Muscle of back (tissue), 13 donors: Measurements from ENCODE around the gene MCM10. TPM values are rescaled to one million over a fixed set of nuclear protein-coding genes. Genes with fewer than 3 reads are reported as not detected.
"Not testable (repeated sequence)": the region's sequence is repeated elsewhere in the genome, so short reads cannot be mapped to it uniquely, and the experiment has no call there.

Source experiments
- DNase-seq, 3 donors: peaks; one replicate each; pipeline versions ENCODE4 v3.0.0 to v3.0.0-alpha.2; 2013
- long read RNA-seq, 9 donors: transcript quantifications; one replicate each; lab custom pipeline, GENCODE V29; 2026
- polyA plus RNA-seq, 10 donors: library from polyadenylated mRNA; unstranded; fragments of 120-200 nt; gene quantifications; one replicate each; pipeline ENCODE4 v1.2.1, GENCODE V29; 2013; ENCODE audit not compliant: insufficient read length in 10 of 10

The MCM10 gene
- polyA plus RNA-seq, result 1 to 10 TPM; 3.0 to 8.1 (median 5.4) TPM
- long read RNA-seq, donor 1, result 0 reads
- long read RNA-seq, donor 2, full-length matches to known transcripts, result 2 of 2 reads
- long read RNA-seq, donor 2, partial matches to known transcripts, result 0 of 2 reads
- long read RNA-seq, donor 2, other reads (novel, unspliced or antisense), result 0 of 2 reads
- long read RNA-seq, donor 3, result 0 reads
- long read RNA-seq, donor 4, partial matches to known transcripts, result 0 of 1 reads
- long read RNA-seq, donor 4, other reads (novel, unspliced or antisense), result 0 of 1 reads
- long read RNA-seq, donor 5, result 0 reads
- long read RNA-seq, donor 6, result 0 reads
- long read RNA-seq, donor 7, result 0 reads
- long read RNA-seq, donor 8, full-length matches to known transcripts, result 1 of 1 reads
- long read RNA-seq, donor 8, partial matches to known transcripts, result 0 of 1 reads
- long read RNA-seq, donor 8, other reads (novel, unspliced or antisense), result 0 of 1 reads
- long read RNA-seq, donor 9, result 0 reads

DNA sequence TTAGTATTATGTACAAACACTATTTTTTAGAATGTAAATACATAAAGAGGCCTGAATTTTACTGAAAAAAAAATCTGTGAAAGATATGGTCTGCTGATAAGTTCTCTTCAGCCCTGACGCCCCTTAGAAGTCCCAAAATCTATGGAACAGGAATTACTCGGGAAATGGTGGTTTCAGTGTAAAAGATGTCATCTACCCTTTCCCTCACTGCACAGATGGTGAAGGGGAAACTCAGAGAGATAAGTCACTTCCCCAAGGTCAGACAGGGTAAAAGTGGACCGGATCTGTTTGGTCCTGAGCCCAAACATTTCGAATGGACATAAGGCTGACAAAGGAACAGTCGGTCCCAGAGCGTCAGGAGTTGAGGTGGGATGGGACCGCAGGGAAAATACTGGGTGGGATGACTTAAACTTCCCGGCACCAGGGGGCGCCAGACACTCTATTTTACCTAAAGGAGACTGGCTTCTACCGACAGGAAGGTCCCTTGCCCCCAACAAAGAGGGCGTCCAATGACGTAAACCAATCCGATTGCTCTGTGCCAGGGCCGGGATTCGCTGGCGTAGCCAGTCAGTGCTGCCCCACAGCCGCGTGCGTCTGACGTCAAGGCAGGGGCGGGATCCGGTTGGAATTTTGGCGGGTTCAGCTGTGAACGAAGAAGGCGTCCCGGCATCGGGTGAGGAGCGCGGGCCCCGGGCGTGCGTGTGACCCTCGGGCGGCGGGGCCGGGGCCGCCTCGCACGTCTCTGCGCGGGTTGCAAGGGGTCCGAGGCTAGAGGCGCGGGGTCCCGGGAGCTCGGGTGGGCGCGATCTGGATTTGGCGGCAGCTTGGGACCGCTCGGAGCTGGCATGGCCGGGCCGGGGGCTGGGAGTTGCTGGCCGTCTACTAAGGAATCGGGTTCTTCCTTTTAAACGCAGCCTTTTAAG, at the start of gene MCM10:
TSS of gene MCM10 (plus strand) at position 625 of the 923 bp plus-strand sequence. CDS start 2,645 bp downstream, outside the sequence.
- DNase-seq, result peak; percentile 99

DNA sequence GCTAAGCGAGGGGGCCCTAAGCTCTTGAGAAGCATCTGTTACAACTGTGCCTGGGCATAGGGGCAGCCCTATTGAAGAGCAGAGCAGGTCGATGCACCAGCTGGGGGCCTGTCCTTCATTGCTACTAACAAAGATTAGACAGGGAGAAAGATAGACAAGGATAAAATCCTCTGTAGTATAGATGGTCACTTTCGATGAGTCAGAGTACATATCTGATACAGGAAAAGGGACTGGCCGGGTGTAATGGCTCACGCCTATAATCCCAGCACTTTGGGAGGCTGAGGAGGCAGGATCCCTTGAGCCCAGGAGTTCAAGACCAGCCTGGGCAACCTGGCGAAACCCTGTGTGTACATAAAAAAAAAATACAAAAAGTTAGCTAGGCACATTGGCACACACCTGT, 47.8 kb upstream of the MCM10 start:
- DNase-seq, result no peak

DNA sequence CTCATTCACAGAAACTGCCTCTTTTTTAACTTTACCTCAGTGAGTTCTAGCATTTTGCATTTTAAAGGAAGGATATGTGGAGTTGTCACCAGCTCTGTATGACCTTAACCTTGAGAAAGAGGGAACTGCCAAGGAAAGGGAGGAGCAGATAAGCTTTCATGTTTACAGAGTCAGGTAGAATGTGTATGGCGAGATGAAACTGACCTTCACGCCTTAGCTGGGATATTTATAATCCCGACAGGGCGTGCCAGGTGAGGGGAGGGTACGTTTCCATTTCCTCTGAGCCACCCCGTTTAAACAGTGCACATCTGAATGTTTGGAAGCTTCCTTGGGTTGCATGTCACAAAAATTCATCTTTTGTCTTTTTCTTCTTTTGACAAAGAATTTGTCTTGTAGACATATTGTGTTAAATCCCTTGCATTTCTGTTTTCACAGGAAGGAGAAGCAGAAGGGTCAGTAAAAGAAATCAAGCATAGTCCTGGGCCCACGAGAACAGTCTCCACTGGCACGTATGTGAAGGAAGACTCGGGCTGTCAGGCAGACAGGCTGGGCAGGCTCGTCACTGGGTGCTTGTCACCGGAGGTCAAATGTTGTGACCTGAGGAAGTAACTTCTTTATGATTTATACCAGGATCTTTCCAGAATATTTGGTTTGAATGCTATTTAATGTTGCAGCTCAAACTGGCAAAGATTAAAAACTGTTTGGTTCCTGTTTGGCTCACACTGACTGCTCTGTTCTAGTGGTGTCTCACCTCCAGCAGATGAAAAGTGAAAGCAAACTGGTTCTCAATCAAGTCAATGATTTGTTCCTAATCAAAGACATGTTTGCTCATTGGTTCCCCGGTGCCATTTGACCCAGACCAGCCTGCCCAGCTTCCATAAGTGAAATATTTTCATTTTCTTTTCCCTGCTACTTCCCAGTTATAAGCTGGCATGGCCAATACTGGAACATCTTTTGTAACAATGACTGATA, 45.2 kb upstream of the MCM10 start:
- no peak for DNase-seq

DNA sequence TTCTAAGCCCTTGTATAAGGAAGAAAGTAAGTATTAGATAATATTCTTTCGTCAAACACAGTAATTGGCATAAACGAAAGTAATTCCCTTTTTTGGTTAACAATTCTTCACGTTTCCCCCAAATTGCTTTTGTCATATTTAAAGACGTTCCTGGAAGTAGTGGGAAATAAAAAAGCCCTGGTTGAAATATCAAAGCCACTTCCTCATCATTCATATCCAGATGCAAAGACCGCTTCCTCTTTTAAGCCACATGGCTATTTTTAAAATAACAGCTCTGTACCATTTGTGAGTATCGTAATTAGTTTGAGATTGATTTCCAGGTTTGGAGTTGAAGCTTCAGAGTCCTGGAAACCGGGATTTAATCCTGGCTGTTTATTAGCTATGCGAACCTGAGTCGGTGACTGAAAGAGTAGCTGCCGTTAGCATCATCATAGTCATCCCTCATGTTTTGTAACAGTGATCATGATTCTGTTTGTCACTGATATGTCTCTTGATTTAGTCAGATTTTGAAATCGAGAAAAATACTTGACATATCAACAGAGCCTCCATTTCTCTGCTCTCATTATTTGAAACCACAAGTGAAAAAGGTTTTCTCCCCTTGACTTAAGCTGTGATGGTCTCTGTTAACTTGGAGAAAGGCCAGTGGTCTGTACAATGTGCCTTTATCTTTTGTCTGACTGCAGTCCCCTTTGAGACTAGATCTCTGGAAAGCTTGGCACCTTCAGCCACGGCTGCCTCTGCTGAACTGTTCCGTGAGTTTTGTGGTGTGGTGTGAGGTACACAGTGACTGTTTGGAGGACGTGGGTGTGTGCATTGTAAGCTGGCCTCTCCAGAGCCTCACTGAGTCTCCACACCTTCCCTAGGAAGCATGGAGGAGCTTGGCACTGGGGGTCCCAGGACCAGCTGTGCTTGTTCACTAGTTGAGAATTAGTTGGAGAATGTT, 43.2 kb upstream of the MCM10 start:
- DNase-seq, result no peak

DNA sequence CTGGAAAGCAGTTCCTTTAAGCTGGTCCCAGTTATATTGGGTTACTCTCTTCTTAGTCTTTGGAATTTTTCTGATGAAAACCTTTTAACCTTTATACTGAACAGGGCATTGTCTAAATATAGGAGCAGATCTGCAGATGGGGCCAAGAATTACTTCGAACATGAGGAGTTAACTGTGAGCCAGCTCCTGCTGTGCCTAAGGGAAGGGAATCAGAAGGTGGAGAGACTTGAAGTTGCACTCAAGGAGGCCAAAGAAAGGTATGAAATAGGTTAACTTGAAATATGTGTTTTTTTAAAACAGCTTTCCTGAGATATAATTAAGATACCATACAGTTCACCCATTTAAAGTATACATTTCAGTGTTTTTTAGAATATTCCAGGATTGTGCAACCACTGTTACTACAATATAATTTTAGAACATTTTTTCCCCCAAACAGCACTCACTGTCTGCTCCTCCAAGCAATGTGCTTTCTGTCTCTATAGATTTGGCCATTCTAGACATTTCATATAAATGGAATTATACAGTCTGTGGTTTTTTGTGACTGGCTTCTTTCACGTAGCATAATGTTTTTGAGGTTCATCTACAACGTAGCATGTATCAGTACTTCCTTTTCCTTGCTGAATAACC, 42.5 kb upstream of the MCM10 start:
- no peak for DNase-seq

DNA sequence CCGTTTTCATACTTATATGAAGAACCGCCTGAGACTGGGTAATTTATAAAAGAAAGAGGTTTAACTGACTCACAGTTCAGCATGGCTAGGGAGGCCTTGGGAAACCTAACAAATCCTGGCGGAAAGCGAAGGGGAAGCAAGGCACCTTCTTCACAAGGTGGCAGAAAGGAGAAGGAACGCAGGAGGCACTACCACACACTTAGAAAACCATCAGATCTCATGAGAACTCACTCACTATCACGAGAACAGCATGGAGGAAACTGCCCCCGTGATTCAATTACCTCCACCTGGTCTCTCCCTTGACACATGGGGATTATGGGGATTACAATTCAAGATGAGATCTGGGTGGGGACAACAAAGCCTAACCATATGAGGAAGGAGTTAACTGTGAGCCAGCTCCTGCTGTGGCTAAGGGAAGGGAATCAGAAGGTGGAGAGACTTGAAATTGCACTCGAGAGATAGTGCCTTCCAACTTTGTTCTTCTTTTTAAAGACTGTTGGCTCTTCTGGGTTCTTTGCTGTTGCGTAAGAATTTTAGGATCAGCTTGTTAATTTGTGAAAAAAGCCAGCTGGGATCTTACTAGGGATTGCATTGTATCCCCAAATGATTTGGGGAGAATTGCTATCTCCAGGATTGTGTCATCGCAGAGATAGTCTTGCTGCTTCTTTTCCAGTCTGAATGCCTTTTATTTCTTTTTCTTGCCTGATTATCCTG, 40.4 kb upstream of the MCM10 start:
- DNase-seq, result no peak

DNA sequence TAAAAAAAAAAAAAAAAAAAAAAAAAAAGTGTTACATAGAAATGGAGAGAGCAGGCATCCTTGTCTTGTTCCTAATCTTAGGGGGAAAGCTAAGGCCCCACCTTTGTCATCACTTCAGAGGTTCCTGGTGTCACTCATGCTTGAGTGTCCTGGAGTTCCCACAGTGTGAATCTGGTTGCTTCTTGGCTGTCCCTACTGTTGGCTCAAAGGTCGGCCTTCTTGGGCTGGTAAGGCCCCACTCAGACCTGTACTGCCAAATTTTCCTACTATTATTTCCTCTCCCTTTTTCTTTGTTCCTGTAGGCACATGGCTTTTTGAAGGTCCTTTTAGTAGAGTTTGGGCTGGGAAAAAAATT, 39.9 kb upstream of the MCM10 start:
- no peak for DNase-seq

DNA sequence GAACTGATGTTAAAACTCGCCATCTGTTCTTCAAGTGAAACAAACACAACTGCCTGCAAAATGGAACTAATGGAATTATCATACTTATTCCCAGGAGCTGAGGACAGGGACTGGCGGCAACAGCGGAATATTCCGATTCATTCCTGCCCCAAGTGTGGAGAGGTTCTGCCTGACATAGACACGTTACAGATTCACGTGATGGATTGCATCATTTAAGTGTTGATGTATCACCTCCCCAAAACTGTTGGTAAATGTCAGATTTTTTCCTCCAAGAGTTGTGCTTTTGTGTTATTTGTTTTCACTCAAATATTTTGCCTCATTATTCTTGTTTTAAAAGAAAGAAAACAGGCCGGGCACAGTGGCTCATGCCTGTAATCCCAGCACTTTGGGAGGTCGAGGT, 24.7 kb upstream of the MCM10 start:
- DNase-seq, result no peak

DNA sequence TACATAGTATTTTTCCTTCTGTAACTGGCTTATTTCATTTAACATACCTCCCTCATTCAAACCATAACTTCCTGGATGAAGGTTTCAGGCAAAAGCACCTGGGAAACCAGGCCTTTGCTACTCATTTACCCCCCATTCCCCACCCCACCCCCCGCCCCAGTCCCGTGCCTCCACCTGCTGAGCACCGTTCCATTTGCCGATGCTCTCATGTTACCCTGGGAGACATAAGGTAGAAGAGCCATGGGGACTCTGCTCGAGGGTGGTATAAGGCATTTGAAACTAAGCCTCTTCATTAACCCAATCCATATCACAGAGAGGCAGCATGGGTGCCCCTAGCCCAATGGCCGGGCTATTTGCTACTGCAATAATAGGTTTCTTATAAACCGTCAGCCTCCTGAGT, 22.2 kb upstream of the MCM10 start:
- DNase-seq, result no peak

DNA sequence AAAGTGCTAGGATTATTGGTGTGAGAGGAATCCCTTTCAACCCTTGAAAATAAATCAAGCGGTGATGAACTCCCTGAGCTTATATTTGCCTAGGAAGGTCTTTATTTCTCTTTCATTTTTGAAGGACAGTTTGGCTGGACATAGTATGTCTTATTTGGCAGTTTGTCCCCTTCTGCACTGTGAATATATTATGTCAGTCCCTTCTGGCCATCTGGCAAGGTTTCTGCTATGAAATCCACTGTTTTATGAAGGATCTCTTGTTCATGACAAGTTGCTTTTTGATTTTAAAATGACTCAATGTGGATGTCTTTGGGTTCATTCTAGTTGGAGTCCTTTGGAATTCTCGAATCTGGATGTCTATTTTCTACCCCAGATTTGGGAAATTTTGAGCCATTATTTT, 21.7 kb upstream of the MCM10 start:
- no peak for DNase-seq

DNA sequence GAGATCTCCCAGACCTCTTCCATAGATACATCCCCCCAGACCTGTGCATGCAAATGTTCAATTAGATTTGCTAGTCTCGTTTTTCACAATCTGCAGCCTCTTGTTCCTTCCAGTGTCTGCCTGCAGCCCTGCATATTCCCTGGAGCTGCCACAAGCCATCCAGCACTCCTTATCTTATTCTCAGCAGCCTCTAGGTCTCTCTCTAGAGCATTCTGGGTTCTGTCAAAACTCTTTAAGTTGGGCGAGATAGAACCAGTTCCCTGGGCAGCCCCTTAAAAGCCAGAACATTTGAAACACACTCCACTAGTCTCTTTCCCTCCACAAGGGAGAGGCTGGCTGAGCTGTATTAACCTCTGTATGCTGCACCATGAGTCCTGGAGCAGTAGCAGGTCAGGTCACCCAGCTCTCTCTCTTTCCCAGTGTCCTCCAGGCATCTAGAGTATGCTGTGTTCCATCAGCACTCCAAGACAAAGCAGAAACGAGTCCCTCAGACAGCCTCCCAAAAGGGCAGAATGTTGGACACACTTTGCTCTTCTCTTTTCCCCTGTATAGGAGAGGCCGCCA, 20.6 kb upstream of the MCM10 start:
- DNase-seq, result no peak

DNA sequence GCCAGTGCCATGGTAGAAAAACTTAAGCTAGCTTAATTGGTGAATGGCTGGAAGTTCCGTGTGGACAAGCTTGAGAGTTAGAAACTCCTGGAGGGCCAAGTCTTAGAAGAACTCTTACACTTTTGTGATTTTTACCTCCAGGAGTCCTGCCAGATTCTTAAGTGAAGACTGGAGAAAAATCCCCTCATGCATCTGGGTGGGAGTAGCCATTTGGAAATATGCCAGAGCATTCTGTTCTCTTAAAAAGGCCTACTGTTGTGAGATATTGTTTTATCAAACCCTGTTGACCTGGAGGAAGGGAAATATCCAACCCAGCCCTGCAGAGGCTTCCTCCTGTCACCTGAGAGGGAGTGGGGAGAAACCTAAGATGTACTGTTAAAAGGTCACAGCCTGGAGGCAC, 17.6 kb upstream of the MCM10 start:
- DNase-seq, result no peak

DNA sequence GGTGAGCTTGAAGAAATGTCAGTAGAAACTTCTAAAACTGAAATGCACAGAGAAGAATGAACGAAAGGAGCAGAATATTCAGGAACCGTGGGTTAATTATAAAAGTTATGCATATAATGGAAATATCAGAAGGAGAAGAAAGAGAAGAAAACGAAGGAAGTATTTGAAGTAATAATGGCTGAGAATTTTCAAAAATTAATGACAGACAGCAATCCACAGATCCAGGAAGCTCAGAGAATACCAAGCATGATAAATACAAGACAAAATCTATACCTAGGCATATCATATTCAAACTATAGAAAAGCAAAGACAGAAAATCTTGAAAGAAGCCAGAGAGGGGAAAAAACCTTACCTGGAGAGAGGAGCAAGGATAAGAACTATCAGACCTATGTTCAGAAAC, 16.5 kb upstream of the MCM10 start:
- no peak for DNase-seq

DNA sequence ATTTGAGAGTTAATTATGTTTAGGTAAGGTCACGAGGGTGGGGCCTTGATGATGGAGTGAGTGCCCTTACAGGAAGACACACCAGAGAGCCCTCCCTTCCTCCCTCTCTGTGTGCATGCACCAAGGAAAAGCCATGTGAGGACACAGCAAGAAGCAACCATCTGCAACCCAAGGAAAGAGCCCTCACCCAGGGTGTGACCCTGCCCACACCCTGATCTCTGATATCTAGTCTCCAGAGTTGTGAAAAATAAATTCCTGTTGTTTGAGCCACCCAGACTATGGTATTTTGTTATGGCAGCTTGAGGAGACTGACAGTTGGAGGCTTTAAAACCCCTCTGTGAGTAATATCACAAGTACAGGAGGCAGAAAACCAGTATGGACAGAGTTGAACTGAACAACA, 15.0 kb upstream of the MCM10 start:
- no peak for DNase-seq

DNA sequence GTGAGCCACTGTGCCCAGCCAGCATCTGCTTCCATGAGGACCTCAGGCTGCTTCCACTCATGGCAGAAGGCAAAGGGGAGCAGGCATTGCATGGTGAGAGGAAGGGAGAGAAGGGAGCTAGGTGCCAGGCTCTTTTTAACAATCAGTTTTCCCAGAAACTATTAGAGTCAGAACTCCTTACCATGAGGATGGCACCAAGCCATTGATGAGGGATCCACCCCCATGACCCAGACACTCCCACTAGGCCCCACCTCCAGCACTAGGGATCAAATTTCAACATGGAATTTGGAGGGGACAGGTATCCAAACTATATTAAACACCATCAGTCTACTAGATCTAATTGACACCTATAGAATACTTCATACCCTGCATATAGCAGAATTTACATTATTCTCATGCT, 14.2 kb upstream of the MCM10 start:
- no peak for DNase-seq

DNA sequence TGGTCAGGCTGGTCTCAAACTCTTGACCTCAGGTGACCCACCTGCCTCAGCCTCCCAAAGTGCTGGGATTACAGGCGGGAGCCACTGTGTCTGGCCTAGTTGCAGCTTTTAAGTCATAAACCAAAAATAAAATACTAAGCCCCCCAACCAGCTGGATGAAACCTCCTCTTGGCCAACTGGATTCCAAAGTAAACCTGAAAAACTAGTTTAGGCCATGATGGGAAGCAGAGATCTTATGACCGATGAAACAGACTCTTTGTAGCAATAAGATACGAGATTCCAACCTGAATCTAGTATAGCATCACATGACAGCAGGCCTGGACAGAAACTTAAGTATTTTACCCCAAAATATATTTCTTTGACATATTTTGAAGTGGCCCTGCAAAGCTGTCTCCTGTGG, 9.1 kb upstream of the MCM10 start:
- no peak for DNase-seq

DNA sequence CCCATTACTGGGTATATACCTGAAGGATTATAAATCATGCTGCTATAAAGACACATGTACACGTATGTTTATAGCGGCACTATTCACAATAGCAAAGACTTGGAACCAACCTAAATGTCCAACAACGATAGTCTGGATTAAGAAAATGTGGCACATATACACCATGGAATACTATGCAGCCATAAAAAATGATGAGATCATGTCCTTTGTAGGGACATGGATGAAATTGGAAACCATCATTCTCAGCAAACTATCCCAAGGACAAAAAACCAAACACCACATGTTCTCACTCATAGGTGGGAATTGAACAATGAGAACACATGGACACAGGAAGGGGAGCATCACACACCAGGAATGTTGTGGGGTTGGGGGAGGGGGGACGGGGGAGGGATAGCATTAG, 5.5 kb upstream of the MCM10 start:
- DNase-seq, result not testable (repeated sequence)

DNA sequence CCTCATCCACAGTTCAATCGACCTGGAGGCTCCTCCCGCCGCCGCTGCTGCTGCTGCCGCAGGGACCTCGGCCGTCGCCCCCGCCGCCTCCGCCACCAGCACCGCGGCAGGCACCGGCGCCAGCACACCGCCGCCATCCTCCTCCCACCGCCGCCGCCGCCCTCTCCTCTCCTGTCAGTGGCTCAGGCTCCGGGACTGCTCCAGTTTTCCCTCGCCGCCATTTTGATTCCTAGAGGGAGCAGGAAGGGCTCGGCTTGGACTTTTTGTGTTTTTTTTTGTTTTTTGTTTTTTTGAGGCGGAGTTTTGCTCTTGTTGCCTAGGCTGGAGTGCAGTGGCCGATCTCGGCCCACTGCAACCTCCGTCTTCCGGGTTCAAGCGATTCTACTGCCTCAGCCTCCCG, 3.0 kb upstream of the MCM10 start:
- no peak for DNase-seq

DNA sequence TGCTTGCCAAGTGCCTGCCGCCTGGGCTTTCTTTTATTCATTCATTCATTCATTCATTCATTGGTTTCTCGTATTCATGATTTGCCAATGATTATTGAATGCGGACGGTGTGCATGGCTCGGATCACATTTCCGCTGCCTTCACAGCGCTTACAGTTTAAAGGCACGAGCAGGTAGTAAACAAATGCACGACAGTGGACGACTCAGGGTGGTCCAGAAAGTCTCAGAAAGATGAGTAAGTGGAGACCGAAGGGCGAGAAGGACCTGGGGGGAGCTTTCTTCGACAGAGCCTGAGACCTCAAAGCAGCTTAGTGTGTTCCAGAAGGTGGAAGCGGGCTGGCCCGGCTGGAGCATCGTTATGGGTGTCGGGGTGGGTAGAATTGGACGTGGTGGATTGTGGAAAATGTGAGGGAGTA, 506 bp downstream of the MCM10 start:
- peak in 1 of 3 donors; percentile 10 for DNase-seq
